Glutamatergic neuron (in vitro differentiated cells): ENCODE results near the gene FHIP1A. TPM values are rescaled to one million over a fixed set of nuclear protein-coding genes. Genes with fewer than 3 reads are reported as not detected.

Experiments
- DNase-seq: peaks from one replicate; pipeline ENCODE4 v3.0.0; 2022
- H3K27ac Mint-ChIP-seq: one replicate; pipeline ENCODE4 v1.8.0; 2020; ENCODE audit warnings: mild to moderate bottlenecking, mixed read lengths, inconsistent platforms; ENCODE audit not compliant: unreplicated experiment
- H3K27me3 Mint-ChIP-seq: one replicate; pipeline ENCODE4 v1.8.0; 2020; ENCODE audit warnings: mild to moderate bottlenecking, moderate library complexity, mixed read lengths, inconsistent platforms; ENCODE audit not compliant: unreplicated experiment
- H3K36me3 Mint-ChIP-seq: one replicate; pipeline ENCODE4 v1.8.0; 2020; ENCODE audit warnings: mild to moderate bottlenecking, mixed read lengths, inconsistent platforms; ENCODE audit not compliant: unreplicated experiment
- H3K4me1 Mint-ChIP-seq: one replicate; pipeline ENCODE4 v1.8.0; 2020; ENCODE audit warnings: mild to moderate bottlenecking, low read depth, mixed read lengths, inconsistent platforms; ENCODE audit not compliant: unreplicated experiment
- H3K4me3 Mint-ChIP-seq: one replicate; pipeline ENCODE4 v1.8.0; 2020; ENCODE audit warnings: mild to moderate bottlenecking, mixed read lengths, inconsistent platforms; ENCODE audit not compliant: unreplicated experiment
- H3K9me3 Mint-ChIP-seq: one replicate; pipeline ENCODE4 v1.8.0; 2020; ENCODE audit warnings: mild to moderate bottlenecking, moderate library complexity, mixed read lengths, inconsistent platforms; ENCODE audit not compliant: unreplicated experiment
- total RNA-seq: library from RNA; stranded (reverse); fragmentation: NEBNext Ultra II Directional; extraction: Animal tissue kit (Norgen Biotek cat#: 25700); gene quantifications from one replicate; pipeline ENCODE4 v1.2.1, GENCODE V29; 2021; ENCODE audit not compliant: unreplicated experiment
- TF ChIP-seq, protein P1 (sequence below): fragments of 200-600 bp; sonication (generic); IDR thresholded peaks from one replicate; pipeline ENCODE4 v1.5.0; 2021; ENCODE audit not compliant: partially characterized antibody, unreplicated experiment

The FHIP1A gene
- total RNA-seq, 1 donor from 2014 or later: 2.4 TPM

- H3K9me3 Mint-ChIP-seq: no peaks in the 10 kb centered on the region
- no peaks in the 10 kb centered on the region for H3K27me3 Mint-ChIP-seq
- TF ChIP-seq, protein P1, sequence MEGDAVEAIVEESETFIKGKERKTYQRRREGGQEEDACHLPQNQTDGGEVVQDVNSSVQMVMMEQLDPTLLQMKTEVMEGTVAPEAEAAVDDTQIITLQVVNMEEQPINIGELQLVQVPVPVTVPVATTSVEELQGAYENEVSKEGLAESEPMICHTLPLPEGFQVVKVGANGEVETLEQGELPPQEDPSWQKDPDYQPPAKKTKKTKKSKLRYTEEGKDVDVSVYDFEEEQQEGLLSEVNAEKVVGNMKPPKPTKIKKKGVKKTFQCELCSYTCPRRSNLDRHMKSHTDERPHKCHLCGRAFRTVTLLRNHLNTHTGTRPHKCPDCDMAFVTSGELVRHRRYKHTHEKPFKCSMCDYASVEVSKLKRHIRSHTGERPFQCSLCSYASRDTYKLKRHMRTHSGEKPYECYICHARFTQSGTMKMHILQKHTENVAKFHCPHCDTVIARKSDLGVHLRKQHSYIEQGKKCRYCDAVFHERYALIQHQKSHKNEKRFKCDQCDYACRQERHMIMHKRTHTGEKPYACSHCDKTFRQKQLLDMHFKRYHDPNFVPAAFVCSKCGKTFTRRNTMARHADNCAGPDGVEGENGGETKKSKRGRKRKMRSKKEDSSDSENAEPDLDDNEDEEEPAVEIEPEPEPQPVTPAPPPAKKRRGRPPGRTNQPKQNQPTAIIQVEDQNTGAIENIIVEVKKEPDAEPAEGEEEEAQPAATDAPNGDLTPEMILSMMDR: no peak
- H3K4me1 Mint-ChIP-seq: peaks cover 5% of the 10 kb centered on the region
- H3K27ac Mint-ChIP-seq: no peak overlapping the region
- DNase-seq: no peak
- H3K36me3 Mint-ChIP-seq: no peaks in the 10 kb centered on the region
- H3K4me3 Mint-ChIP-seq: no peak overlapping the region
Observed at GRCh38 chr4:151430740-151431457, 21.9 kb downstream of the FHIP1A start.

DNA sequence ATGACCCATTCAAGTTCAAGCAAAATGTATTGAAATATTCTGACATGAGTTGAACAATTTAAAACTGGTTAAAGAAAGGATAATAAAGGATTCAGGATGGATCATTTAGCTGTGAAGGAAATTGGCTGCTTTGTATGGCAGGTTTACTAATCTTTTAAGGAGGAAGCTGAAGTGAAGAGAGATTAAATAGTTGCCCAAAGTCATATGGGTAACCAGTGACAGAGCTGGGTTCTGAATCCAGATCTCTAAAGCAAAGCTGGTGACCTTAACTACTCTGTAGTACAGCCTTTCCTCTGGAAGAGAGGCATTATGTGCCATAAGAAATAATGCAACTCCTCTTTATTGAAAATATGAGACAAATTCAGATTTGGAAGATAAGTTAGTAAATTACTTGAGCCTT is 22.8 kb downstream of the FHIP1A start:
- Mint-ChIP-seq H3K9me3 (no peaks in the 10 kb centered on the region), H3K4me1 (peaks cover 5% of the 10 kb centered on the region), H3K36me3 (no peaks in the 10 kb centered on the region), H3K27ac (no peak overlapping the region), H3K27me3 (no peaks in the 10 kb centered on the region), H3K4me3 (no peak overlapping the region)
- DNase-seq: no peak
- TF ChIP-seq, protein P1: no peak

DNA sequence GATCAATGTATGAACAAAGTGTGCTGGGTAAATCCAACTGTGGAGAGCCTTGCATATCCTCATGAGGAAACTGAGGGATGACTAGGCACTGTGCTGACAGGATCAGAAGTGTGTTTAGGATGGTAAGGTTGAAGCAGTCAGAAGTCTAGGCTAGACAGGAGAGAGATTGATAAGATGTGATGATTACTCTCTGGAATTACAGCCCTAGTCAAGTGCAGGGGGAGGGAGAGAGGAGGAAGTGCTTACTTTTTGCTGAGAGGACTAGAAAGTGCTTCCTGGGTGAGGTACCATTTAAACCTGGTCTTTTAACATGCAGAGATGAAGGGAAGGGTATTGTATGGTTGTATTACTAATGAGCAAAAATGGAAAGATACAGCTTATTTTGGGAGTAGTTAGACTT is 23.7 kb downstream of the FHIP1A start:
- no peaks in the 10 kb centered on the region for H3K9me3 Mint-ChIP-seq
- H3K4me3 Mint-ChIP-seq: no peak overlapping the region
- no peaks in the 10 kb centered on the region for H3K27me3 Mint-ChIP-seq
- H3K4me1 Mint-ChIP-seq: peaks cover 5% of the 10 kb centered on the region
- no peak overlapping the region for H3K27ac Mint-ChIP-seq
- TF ChIP-seq, protein P1: no peak
- H3K36me3 Mint-ChIP-seq: no peaks in the 10 kb centered on the region
- DNase-seq: no peak

DNA sequence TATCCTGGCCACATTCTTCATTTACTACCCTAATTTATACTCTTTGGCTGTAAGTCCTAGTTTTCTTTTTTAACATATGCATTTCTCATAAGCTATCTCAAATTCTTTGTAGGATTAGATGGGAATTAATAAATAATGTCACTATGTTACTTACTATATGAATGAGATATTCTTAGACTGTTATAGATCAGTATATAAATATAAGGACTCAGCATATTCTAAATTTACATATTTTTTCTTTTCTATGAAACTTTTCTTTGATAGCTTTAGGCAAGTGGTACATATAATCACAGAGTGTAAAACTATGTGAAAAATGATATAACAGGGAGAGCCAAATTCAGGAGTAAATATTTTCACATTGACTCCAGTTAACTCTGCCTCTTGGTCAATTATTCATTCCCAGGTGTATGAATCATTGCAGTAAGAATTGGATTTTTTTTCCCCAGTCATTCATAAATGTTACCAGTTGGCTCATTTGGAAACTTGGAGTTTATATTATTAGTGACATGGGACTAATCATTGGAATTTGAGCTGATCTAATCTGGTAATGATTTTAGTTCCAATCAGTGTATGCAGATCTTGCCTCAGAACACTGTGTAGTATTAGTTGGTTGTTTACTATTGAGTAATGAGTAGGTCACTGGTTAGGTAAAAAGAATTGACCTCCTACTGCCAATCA is 25.3 kb downstream of the FHIP1A start:
- Mint-ChIP-seq H3K4me1 (peaks cover 5% of the 10 kb centered on the region), H3K27ac (no peak overlapping the region), H3K36me3 (no peaks in the 10 kb centered on the region), H3K27me3 (no peaks in the 10 kb centered on the region), H3K4me3 (no peak overlapping the region), H3K9me3 (no peaks in the 10 kb centered on the region)
- TF ChIP-seq, protein P1: no peak
- DNase-seq: no peak

DNA sequence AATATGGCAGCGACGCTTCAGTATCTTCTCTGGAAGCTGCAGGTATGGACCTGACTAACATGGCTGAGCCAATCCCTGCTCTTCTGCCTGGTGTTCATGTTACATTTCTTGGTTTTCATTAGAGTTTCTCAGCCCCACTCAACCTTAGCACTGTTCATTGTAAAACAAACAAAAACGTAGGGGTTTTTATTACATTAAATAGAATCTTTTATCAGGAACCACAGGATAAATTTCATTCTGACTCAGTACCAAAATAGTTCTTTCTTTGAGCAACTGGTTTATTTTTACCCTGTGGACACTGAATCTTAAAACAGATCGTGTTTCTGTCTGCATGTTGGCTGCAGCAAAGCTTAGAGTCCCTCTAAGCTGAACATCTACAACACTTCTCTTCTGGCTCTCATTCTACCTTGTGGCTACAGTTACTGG is 27.1 kb downstream of the FHIP1A start:
- Mint-ChIP-seq H3K27me3 (no peaks in the 10 kb centered on the region), H3K9me3 (no peaks in the 10 kb centered on the region), H3K27ac (no peak overlapping the region), H3K4me1 (peaks cover 4% of the 10 kb centered on the region), H3K36me3 (no peaks in the 10 kb centered on the region), H3K4me3 (no peak overlapping the region)
- TF ChIP-seq, protein P1: no peak
- no peak for DNase-seq
